NCI-H460 (cell line): ENCODE results near the gene PIP4K2B. TPM values are rescaled to one million over a fixed set of nuclear protein-coding genes. Genes with fewer than 3 reads are reported as not detected.

Experiments used
- DNase-seq: peaks from one replicate; pipeline ENCODE4 v3.0.0-alpha.2; 2016; ENCODE audit warnings: low read depth; ENCODE audit errors: extremely low read depth
- total RNA-seq: library from RNA; depleted of rRNA; stranded (reverse); fragments of >200 nt; shearing (Covaris generic); gene quantifications from 2 replicates; pipeline ENCODE4 v1.2.3, GENCODE V29; 2014

The PIP4K2B gene
- total RNA-seq, 1 experiment from 2014 or later = 35.6 TPM

DNA sequence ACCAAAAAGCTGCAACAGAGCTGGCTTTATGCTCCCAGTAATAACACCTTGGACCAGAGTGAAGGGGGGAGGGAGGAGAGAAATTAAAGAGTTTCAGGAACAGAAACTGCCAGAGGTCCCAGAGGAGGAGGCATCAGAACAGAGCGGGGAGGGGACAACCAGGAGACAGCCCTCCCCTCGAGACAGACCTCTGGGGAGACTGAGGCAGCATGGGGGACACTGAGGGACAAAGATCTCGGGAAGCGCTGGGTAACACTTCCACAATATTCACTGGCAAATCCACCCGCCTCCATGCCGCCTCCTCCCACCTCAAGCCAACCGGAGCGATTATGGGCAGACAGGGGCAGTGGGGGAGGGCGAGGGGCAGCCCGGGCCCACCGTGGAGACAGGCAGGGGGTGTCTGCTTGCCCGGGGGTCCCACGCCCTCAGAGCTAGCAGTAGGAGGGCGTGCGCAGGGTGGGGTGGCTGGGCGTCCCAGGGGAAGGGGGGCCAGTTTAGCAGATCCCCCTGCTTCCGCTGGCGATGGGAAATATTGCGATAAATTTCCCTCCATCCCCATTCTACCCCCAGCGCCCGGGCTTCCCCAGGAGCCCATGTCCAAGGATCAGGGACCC is 52.4 kb downstream of the PIP4K2B start:
- DNase-seq = no peak

DNA sequence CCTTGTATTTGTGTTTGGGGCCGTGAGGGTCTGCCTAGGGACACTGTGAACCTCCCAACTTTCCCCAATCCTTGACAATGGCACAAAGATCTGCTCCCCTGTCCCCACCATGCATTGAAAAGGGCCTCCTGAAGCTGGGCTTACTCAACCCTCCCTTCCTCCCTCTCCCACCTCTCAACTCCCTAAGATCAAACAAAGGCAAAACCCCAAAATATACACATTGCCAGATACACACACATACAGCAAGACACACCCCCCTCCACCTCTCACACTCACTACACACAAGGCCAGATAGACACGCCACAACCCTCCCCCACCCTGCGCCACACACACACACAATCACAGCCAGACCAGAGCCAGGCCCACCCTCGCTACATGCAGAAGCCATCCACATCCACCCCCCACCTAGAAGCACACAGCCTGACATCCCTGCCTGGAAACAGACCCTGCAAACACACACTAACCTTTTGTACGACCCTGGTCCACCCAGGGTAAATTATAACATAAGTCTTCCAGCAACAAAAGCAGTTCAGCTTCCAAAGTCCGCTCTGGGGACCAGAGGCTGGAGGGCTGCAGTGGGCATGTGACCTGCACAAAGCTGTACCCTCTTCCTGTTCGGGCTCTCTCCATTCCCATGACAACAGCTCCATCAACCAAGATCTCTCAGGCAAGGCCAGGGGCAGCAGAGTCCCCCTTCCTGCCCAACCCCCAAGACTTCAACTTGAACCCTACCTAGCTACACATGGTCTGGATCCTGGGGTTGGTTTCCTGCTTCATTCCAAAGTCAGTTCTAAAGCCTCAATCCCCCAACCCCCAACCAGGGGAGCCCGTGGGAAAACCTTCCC is 53.1 kb downstream of the PIP4K2B start:
- DNase-seq = no peak

DNA sequence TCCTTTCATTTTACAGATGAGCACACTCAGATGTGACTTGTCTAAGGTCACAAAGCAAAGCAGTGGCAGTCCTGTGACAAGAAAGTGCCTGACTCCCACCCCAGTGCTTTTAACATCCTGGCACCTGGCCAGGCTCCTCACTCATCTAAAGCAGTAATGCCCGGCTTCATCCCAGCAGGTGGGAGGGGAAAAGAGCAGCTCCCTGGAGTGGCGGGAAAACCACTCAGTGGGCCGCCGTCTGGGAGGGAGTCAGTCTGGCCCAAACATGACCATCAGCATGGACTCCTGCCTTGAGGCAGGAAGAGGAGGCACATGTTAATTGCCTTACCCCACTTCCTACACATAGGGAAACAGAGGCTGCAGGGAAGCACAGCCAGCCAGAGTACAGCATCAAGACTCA is 53.8 kb downstream of the PIP4K2B start:
- no peak for DNase-seq

DNA sequence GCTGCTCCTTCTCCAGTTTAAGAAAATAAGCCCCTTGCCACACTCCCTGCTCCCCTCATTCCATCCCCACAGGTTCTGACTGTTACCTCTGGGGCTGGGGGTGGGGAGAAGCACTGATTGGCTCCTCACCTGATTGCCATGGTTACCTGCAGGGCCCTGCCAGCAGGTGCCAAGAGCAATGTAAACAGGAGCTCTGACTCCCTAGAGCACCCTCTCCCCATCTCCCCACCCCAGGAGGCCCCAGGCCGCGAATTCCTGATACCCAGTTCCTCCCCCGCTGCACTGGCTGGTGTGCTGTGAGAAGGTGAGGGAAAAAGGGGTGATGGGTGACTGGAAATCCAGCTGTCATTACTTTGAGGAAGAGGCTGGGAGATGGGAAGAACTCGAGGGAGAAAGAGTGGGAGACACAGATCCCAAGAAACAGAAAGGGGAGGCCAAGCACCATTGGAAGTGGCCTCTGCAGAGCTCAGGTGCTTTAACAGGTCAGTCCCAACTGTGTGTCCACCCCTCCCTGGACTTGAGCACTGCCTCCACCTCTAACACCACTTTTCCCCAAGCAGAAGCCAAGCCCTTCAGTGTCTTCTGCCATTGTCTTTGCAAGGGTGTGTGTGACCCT is 55.7 kb downstream of the PIP4K2B start:
- DNase-seq = no peak

DNA sequence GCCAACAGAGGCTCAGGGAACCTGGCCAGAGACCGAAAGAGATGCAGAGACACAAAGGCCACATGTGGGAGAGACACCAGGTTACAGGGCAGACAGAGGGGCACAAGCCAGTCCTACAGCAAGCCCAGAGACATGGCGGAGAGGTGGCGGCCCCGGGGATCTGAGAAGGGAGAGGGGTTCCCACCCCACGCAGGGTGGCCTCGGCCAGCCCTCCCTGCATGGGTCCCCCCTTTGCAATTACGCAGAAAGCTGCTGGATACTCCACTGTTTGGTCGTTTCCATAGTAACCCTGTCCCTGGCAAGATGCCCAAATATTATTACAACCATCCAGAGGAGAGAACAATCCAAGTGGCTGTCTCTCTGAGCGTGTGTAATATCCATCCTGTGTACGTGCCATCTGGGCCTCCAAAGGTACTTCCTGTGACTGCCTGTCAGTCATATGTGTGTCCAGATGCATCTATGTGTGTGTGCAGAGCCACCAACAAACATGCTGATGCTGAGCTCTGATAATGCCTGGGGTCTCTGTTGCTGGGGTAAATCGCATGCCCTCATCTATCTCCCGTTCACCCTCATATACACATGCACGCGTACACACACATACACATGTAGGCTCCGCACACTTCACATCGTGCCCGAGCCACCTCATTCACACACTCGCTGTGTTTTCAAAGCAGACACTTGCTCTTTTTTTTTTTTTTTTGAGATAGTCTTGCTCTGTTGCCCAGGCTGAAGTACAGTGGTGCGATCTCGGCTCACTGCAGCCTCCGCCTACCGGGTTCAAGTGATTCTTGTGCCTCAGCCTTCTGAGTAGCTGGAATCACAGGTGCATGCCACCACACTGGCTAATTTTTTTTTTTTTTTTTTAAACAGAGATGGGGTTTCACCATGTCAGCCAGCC is 56.7 kb downstream of the PIP4K2B start:
- DNase-seq = no peak

DNA sequence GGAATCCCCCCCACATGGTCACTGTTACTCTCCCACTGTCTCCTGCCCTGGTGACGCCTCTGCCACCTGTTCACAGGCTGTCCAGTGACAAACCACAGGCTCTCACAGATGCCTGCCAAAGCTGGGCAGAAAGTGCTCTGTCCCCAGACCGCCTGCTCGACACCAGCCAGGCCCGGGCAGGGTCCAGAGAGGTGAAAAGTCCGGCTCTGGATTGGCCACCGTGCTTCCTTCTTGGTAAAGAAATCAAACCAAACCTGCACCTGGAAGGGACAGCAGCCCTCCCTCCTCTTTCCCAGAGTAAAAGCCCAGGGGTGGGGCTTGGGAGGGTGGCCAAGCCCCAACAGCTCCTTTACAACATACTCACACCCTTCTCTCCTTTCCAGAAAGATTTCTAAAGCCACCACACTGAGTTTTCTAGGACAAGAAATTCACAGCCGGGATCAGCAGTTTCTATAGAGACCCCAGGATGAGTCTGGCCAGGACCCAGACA is 57.4 kb downstream of the PIP4K2B start:
- DNase-seq = no peak

DNA sequence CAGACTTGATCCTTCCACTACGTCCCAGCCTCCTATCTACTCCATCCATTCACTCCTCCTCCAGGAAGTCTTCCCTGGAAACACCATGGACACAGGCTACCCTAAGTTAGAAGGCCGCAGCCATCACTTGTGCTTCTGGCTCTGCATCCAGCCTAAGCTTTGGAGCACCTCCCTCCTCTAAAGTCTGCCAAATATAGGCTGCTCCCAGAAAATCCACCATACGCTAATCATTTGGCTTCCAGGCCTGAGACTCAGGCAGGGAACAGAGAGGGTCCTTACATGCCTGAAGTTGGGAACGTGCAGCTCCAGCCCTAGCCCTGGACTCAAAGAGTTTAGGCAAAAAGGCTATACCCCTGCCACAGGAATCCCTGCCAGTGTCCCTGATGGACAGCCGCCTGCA is 57.9 kb downstream of the PIP4K2B start:
- no peak for DNase-seq

DNA sequence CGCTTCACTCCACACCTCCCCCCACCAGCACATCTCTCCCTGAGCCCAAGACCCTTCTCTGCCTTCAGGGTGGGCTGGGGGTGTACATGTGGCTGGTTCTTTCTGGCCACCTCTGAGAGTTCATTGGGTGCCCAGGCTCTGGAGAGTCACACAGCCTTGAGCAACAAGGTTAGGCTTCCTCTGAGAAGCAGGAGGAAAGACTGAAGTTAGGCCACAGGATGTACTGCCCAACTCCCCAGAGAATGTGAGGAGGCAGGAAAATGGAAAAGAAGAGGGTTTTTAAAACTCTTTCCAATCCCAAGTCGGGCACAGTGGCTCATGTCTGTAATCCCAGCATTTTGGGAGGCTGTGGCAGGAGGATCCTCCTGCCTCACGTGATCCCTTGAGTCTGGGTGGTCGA is 58.5 kb downstream of the PIP4K2B start:
- no peak for DNase-seq

DNA sequence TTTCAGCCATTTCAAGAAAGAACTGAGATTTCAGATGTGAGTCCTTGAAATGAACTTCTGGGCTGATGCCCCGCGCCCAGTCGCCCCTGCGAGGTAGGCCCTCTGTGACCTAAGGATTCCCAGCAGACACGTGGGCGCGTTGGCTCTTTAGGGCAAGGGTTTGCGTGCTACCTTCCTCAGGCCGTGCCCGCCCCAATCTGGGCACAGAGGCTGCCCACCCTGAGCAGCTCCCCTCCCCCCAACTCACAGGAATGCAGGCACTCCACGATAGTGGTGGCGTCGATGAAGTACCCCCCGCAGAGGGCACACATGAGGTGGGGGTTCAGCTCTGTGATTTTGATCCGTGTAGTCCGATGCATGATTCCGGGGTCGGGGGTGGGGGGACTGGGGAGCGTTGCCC is 59.3 kb downstream of the PIP4K2B start:
- no peak for DNase-seq

DNA sequence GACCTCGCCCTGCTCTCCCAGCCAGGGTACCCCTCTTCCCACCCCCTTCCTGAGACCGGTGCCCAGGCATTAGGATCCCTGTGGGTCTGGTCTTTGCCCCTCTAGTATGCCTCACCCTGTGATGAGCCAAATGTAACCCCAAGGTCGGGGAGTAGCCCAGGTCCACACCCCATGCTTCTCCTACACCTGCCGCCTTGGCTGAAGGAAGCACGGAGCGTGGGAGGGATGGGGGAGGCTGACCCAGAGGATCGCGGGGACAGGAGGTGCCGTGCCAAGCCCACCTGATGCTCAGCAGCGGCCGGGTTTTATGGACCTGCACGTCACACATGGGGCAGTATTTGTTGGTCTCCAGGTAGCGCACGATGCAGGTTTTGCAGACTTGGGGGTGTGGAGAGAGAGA is 60.1 kb downstream of the PIP4K2B start:
- DNase-seq = no peak

DNA sequence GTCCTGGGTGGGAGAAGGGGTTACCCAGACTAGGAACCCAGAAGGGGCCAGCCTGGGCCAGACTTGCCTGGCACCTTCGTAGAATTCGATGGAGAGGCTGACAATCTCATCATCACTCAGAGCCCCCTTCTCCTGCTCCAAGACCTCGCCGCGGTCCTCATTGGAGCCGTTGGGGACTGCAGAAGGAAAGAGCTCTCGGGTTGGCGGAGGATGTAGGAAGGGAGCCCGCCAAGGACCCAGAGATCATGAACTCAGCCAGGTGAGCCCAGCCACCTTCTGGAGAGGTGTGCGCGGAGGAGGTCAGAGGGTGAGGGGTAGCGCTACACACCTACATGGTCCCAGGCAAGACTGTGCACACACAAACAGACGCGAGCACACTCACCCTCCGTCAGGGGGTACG is 60.7 kb downstream of the PIP4K2B start:
- DNase-seq = no peak

DNA sequence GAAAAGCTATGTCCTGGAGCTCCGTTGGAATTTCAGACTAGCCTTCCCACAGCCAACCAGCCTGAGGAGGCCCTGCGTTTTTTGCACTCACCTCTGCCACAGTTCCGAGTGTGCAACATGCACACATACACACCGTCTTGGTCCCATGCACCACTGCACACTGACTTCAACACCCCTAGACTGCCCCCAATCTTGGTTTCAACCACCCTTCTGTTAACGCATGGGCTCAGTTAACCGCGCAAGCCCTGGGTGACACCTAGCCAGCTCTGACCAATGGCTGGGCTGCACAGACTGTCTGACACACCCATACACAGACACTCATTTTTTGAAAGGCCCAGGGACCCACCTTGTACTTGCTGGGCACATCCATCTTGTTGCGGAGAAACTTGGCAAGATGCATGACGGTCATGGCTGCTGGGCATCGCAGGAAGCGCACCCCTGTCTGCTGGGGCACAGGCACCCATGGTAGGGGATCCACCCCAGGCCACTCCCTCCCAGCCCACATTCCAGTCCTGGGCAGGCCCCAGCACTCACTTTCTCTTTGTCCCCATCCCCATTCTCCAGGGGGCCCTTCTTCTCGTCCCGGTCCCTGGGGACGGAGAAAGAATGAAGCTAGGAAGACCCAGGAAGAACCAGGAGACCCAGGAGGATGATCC is 61.2 kb downstream of the PIP4K2B start:
- DNase-seq = no peak

DNA sequence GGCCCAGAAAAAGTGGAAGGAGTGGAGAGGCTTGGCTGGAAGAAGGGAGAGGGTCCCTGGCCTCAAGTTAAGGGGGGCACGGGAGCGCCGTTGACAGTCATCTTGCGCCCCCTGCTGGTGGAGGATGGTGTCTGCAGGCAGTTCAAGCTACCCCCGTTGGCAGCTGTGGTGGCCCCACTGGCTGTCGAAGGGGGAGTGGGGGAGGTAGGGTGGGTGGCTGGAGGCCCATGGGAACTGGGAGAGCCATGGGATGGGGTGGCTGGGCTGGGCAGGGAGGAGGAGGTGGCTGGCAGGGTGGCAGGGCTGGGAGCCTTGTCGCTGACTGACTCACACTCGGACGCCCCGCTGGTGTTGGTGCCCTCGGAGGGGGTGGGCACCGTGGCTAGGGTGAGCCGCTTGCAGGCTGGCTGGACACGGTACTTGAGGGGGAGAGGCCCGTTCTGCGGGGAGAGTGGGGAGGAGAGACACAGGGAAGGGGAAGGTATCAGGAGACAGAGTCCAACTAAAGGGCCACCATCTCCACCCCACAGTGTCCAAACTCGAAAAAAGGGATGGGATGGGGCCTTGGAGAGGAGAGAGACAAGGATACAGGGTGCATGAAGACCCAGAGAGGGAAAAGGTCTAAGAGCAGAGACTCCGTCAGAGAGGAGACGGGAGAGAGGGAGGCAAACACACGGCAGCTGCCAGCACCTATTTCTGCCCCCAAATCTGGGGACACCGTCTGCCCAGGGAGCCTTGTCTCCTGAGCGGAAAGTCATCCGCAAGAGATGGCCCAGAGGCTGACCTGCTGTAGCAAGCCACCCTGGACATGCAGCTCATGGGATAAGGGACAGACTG is 64.0 kb downstream of the PIP4K2B start:
- no peak for DNase-seq

DNA sequence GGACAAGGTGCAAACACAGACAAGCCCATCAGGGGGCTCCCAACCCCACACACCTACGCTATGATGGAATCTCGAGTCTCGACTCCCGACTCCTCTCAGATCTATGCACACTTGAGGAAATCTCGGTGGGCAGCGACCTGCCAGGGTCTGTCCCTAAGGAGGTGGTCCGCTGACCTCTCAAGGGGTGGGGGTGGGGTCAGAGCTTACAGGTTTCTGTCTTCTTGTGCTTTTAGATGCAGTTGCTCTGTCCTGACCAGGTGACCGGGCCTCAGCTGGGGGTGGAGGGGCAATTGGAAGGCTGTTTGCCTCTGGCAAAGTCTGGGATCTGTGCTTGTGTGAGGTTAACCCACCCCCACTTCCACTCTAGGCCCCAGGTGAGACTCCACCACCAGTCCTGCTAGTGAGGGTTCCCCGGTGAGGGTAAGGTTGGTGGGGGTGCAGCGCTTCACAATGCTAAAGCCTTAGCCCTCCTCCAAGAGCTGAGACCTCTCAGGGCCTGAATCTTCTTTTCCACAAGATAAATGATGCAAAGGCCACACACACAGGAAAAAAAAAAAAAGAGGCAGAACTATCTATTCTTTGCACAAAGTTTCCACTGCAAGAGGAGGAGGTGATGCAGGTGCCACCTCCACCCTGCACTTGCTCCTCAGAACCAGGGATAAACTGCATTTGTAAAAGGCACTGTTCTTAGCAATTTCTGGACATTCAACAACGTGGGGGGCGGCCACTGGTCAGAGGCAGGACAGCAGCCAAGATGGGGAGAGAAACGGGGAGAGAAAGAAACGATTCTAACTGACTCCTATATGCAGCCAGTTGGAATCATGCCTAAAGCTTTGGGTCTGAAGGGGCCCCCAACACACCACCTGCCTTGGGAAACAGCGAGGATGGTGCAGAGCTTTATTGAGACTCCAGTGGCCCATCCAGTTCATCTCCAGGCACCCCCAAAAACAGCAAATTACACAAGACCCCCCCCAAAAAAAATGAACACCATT is 65.1 kb downstream of the PIP4K2B start:
- no peak for DNase-seq

DNA sequence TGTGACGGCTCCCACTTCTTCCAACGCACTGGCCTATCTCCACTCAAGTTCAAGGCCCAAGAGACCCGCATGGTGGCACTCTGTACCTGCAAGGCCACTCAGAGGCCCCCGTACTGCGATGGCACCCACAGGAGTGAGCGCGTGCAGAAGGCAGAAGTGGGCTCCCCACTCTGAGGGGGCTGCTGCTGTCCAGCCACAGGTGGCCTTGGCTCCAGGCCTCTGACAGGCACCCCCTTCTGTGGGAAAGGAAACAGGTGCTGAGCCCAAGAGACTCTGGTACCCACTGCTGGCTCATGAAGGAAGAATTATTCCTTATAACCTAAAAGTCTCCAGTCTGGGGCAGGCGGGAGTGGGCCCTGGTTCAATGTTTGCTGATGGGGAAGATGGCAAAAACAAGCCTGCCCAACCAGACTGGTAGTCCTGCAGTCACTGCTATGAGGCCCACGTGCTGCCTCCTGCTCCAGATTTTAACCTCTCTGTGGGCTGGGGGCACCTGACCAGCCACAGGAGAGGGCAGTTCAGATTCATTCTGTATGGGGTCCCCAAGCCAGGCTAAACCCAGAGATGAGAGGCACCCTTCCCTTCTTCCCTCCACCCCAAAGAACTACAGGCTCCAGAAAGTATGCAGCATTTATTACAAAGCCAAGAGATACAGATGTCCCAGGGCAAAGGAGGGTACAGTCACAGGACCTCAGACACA is 65.9 kb downstream of the PIP4K2B start:
- DNase-seq = no peak

DNA sequence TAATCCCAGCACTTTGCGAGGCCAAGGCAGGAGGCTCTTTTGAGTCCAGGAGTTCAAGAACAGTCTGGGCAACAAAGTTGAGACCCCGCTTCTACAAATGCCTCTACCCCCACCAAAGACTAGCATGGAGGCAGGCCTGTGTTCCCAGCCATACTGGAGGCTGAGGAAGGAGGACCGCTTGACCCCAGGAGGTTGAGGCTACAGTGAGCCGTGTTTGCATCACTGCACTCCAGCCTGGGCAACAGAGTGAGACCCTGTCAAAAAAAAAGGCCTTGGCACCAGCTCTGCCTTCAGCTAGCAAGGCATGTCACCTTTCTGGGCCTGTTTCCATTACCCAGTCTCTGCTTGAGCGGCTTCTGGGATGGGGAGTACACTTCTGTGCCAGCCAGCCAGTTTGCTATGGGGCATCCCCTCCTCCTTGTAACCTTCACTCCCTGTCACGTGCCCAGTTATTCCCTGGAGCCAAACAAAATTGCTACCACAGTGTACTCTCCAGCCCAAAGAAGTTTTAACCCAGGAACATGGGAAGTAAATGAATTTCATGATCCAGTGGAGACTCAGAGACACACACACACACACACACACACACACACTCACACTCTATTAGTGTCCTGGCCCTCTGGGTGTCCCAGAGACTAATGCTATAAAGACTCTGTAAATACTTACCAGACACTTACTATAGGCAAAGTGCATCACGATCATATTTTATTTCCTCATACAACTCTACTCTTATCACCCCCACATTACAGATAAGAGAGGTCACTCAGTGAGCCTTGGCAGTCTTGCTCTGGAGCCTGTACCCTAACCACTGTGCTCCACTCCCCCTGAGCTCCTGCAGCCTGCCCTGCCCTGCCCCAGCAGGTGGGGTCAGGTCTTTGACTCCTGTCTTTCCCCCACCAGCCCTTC is 66.7 kb downstream of the PIP4K2B start:
- DNase-seq = no peak
